Neutrophil (primary cell): ENCODE results near the gene ACSL5.

Experiments used
- H3K27ac ChIP-seq: fragments of 200-600 bp; sonication (generic); 2 replicates; pipeline ENCODE4 v1.5.1; 2016; ENCODE audit warnings: mild to moderate bottlenecking, moderate library complexity
- H3K27me3 ChIP-seq: fragments of 200-600 bp; sonication (generic); 2 replicates; pipeline ENCODE4 v1.6.0; 2016; ENCODE audit warnings: mild to moderate bottlenecking
- H3K36me3 ChIP-seq: fragments of 200-600 bp; sonication (generic); 2 replicates; pipeline ENCODE4 v1.5.1; 2017
- H3K4me1 ChIP-seq, 2 experiments: fragments of 200-600 bp in 1 of 2; sonication (generic) in 1 of 2; 1 replicate in 1 of 2; 2 replicates in 1 of 2; pipeline versions ENCODE4 v1.5.1 to v1.6.1; 2013 to 2016; ENCODE audit warnings: low read depth in 1 of 2, low read length in 1 of 2, mild to moderate bottlenecking in 1 of 2, moderate library complexity in 1 of 2; ENCODE audit not compliant: control insufficient read depth in 1 of 2, insufficient read depth in 1 of 2
- H3K4me3 ChIP-seq, 2 experiments: fragments of 200-600 bp in 1 of 2; sonication (generic) in 1 of 2; 1 replicate in 1 of 2; 2 replicates in 1 of 2; pipeline ENCODE4 v1.5.1; 2013 to 2016; ENCODE audit warnings: low read depth in 1 of 2, low read length in 1 of 2, mild to moderate bottlenecking in 1 of 2, moderate library complexity in 1 of 2
- H3K9me3 ChIP-seq: fragments of 200-600 bp; sonication (generic); 2 replicates; pipeline ENCODE4 v1.5.1; 2016
- TF ChIP-seq, protein P1 (sequence below): fragments of 200-600 bp; sonication (generic); IDR thresholded peaks from 2 replicates; pipeline ENCODE4 v1.5.1; 2016; ENCODE audit warnings: antibody characterized with exemption

ACSL5 gene

GRCh38 chr10:112332509-112333228 lies 41.2 kb upstream of the ACSL5 start:
- no peak overlapping the region for H3K27ac ChIP-seq
- TF ChIP-seq, protein P1, sequence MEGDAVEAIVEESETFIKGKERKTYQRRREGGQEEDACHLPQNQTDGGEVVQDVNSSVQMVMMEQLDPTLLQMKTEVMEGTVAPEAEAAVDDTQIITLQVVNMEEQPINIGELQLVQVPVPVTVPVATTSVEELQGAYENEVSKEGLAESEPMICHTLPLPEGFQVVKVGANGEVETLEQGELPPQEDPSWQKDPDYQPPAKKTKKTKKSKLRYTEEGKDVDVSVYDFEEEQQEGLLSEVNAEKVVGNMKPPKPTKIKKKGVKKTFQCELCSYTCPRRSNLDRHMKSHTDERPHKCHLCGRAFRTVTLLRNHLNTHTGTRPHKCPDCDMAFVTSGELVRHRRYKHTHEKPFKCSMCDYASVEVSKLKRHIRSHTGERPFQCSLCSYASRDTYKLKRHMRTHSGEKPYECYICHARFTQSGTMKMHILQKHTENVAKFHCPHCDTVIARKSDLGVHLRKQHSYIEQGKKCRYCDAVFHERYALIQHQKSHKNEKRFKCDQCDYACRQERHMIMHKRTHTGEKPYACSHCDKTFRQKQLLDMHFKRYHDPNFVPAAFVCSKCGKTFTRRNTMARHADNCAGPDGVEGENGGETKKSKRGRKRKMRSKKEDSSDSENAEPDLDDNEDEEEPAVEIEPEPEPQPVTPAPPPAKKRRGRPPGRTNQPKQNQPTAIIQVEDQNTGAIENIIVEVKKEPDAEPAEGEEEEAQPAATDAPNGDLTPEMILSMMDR, result no peak

GRCh38 chr10:112333452-112333851 lies 40.5 kb upstream of the ACSL5 start:
- H3K9me3 ChIP-seq, result no peaks in the 10 kb centered on the region
- no peak overlapping the region for H3K27ac ChIP-seq
- no peaks in the 10 kb centered on the region for H3K36me3 ChIP-seq
- peaks cover 0 to 4% of the 10 kb centered on the region in 2 experiments for H3K4me1 ChIP-seq
- no peak overlapping the region for H3K4me3 ChIP-seq
- H3K27me3 ChIP-seq, result no peaks in the 10 kb centered on the region
- TF ChIP-seq, protein P1, result no peak

More at GRCh38 chr10:112332509-112333228, 41.2 kb upstream of the ACSL5 start:
- H3K27me3 ChIP-seq, result no peaks in the 10 kb centered on the region
- peaks cover 0 to 4% of the 10 kb centered on the region in 2 experiments for H3K4me1 ChIP-seq
- H3K36me3 ChIP-seq, result no peaks in the 10 kb centered on the region
- no peaks in the 10 kb centered on the region for H3K9me3 ChIP-seq
- no peak overlapping the region for H3K4me3 ChIP-seq

- H3K36me3 ChIP-seq, result no peaks in the 10 kb centered on the region
- peaks cover 0 to 4% of the 10 kb centered on the region in 2 experiments for H3K4me1 ChIP-seq
- H3K9me3 ChIP-seq, result no peaks in the 10 kb centered on the region
- no peaks in the 10 kb centered on the region for H3K27me3 ChIP-seq
- no peak overlapping the region for H3K4me3 ChIP-seq
- peak overlapping the region; percentile 19 for H3K27ac ChIP-seq
- TF ChIP-seq, protein P1, result no peak
Measured at GRCh38 chr10:112335111-112335867, 38.6 kb upstream of the ACSL5 start.

- Histone ChIP-seq H3K27ac (no peak overlapping the region), H3K27me3 (no peaks in the 10 kb centered on the region), H3K4me3 (no peak overlapping the region), H3K36me3 (no peaks in the 10 kb centered on the region), H3K9me3 (no peaks in the 10 kb centered on the region), H3K4me1 (peaks cover 0 to 4% of the 10 kb centered on the region in 2 experiments)
- TF ChIP-seq, protein P1, result no peak
Measured at GRCh38 chr10:112335868-112336265, 38.0 kb upstream of the ACSL5 start.

DNA sequence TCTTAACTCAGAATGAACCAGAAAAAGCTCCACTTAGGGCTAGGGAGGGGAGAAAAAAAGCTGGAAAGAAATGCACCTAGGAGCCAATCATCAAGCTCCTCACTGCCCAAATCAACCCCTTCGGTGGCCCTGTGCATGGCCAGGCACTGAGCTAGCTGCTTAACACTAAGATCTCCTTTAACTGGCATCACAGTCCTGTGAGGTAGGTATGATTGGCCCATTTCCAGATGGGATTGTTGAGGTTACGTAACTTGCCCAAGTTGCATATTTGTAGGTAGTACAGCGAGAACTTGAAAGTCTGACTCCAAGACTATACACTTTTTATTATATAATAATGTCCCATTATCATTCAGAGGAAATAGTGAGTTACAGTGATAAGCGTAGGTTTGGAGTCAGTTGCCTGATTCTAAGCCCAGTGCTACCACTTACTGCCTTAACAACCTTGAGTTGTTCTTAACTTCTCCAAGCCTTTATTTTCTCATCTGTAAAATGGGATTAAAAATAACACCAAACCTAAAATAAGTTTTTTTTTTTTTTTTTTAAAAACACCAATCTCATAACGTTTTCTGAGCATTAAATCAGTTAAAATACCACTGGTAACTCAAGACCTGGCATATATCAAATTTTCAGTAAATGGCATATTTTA lies 37.2 kb upstream of the ACSL5 start:
- Histone ChIP-seq H3K4me3 (no peak overlapping the region), H3K4me1 (peaks cover 0 to 4% of the 10 kb centered on the region in 2 experiments), H3K36me3 (no peaks in the 10 kb centered on the region), H3K27ac (no peak overlapping the region), H3K27me3 (no peaks in the 10 kb centered on the region), H3K9me3 (no peaks in the 10 kb centered on the region)
- TF ChIP-seq, protein P1, result no peak
